GM11168 (cell line): Measurements from ENCODE around the gene RTKN2.

Source experiments
- in situ Hi-C: fragments of 300-500 bp; cut with MboI; formaldehyde crosslinking; loops from one replicate; pipeline ENCODE4 v1.12.0; 2022; ENCODE audit warnings: low sequenced_read_pairs; ENCODE audit not compliant: unreplicated experiment

RTKN2 gene

DNA sequence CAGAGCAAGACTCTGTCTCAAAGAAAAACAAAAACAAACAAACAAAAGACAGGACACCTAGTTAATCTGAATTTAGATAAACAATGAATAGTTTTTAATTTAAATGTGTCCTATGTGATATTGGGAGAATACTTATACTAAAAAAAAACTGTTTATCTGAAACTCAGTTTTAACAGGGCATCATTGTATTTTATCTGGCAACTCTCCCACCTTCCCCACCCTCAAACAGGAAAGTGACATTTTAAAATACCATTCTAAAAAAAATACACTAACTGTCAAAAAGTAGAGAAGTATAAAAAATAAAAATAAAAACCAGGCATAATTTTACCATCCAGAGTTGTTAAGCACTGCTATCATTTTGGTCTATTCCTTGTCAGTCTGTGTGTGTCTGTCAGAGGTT is 119.0 kb downstream of the RTKN2 start:
- in situ Hi-C loops: no loop called here

DNA sequence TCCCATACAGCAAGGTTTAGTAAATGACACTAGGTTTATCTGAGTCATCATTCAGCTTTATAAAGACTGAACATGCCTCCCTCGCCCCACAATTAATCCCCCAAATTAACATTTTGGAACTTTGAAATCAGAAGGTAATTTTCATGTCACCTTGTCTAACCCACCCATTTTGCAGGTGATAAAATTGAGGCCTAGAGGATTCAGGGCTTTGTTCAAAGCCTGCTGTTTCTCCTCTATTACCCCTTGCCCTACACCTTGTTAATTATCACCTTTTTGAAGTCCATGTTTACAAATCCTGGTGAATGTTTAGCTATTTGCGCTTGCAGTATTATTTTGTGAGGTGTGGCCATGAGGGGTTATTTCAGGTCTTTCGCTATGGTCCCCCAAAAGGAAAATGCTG is 120.5 kb downstream of the RTKN2 start:
- in situ Hi-C loops: no loop called here

DNA sequence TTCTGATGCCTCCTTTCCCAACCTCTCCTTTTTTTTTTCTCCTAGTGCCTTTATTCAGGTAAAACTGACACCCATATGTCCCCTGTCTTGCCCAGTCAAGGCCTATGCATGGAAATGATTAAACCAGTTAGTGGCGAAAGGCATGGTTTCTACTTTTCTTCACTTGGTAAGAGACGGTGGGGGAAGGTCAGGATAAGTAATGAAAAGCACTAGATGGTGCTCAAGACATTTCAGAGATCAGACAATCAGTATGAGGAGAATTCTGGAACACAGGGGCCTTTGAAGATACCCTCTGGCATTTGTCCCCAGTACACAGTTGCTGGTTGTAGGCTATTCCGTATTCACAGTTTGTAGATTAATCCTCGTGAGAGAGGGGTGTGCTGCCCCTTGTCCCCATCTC is 121.2 kb downstream of the RTKN2 start:
- in situ Hi-C loops: no loop called here

DNA sequence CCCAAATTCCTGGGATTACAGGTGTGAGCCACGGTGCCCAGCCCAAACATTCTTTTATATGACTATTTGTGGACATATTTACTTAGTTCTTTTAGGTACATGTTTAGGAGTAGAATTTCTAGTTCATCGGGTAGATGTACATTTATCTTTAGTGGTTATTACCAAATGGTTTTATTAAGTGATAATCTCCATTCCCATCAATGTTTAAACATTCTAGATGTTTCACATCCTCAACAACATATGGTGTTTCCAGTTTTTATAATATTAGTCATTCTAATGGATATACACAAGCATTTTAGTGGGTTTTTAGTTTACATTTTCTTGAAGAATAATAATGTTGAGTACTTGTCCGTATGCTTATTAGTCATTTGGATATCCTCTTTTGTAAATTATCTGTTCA is 131.7 kb downstream of the RTKN2 start:
- in situ Hi-C loops: no loop called here

DNA sequence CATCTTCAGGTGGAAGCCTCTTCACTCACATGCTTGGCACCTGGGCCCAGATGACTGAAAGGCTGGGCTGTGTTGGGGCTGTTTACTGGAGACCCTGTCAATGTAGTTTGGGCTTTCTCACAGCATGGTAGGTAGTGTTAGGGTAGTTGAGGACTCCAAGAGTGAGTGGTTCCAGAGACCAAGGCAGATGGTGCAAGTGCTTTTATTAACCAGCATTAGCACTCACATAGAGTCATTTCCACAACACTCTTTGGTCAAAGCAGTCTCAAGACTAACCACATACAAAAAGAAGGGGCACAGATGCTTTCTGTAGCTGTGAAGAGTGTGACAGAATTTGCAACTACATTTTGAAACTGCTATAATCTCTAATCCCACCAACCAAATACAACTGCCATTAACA is 135.0 kb downstream of the RTKN2 start:
- in situ Hi-C loops: no loop called here
